Fibroblast of lung (primary cell): ENCODE results near the gene ESF1.

Experiments used
- EZH2 ChIP-seq: IDR thresholded peaks from 2 replicates; pipeline ENCODE4 v1.5.1; 2012; ENCODE audit warnings: low read length, control low read depth, mild to moderate bottlenecking; ENCODE audit errors: missing control alignments
- TF ChIP-seq, protein P1 (sequence below), 2 donors: IDR thresholded peaks in 1 of 2; conservative IDR thresholded peaks in 1 of 2; 1 replicate in 1 of 2; 2 replicates in 1 of 2; pipeline ENCODE4 v1.5.1; 2011 to 2012; ENCODE audit warnings: low read length in 2 of 2, control low read depth in 1 of 2, inconsistent platforms in 1 of 2, low read depth in 1 of 2, mild to moderate bottlenecking in 1 of 2

DNA sequence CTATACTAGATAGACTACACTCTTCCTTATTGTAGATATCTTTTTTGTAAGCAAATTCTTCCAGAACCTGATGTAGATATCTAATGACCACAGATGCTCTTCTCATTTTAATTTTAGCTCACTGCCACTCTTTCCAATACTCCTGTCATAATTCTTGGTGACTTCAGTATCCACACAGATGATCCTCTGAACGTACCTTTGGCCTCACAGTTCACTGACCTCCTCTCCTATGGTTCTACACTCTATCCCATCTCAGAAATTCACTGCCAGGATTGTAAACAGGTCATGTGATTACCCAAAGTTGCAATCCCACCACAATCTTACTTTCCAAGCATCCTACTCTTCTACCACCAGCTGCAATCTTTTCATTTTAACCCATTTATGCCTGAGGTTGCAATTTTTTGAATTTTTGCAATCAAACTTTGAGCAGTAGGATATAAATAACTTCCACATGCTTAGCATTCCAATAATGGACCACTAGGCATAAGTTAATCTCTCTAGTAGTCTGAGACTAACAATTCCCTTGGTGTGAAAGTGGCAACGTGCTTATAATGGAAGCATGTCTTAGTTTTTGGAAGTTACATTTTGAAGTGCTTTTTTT is 31.2 kb downstream of the ESF1 start:
- TF ChIP-seq, protein P1, sequence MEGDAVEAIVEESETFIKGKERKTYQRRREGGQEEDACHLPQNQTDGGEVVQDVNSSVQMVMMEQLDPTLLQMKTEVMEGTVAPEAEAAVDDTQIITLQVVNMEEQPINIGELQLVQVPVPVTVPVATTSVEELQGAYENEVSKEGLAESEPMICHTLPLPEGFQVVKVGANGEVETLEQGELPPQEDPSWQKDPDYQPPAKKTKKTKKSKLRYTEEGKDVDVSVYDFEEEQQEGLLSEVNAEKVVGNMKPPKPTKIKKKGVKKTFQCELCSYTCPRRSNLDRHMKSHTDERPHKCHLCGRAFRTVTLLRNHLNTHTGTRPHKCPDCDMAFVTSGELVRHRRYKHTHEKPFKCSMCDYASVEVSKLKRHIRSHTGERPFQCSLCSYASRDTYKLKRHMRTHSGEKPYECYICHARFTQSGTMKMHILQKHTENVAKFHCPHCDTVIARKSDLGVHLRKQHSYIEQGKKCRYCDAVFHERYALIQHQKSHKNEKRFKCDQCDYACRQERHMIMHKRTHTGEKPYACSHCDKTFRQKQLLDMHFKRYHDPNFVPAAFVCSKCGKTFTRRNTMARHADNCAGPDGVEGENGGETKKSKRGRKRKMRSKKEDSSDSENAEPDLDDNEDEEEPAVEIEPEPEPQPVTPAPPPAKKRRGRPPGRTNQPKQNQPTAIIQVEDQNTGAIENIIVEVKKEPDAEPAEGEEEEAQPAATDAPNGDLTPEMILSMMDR (conservative IDR thresholded peaks at IDR 0.05 in 1 of 2, IDR thresholded peaks at IDR 0.05 in 1 of 2; ENCODE audit: low read depth in 1 of 2, low read length in 2 of 2) = no peak
- TF ChIP-seq EZH2 = no peak
